Activated CD4-positive, alpha-beta T cell treated with anti-CD3 and anti-CD28 coated beads, Interleukin-2, amount 50 U/mL, for 1 hour (primary cell): Measurements from ENCODE around the gene KCNG2.

Experiments used
- DNase-seq: peaks from one replicate; pipeline ENCODE4 v3.0.0-alpha.2; 2020

KCNG2 gene

GRCh38 chr18:79889569-79889968 lies 91.8 kb downstream of the KCNG2 start:
- DNase-seq: no peak

- DNase-seq: no peak
Measured at GRCh38 chr18:79890674-79891073, 92.9 kb downstream of the KCNG2 start.

- no peak for DNase-seq
Measured at GRCh38 chr18:79896738-79897137, 99.0 kb downstream of the KCNG2 start.

- no peak for DNase-seq
Measured at GRCh38 chr18:79897940-79898625, 100.3 kb downstream of the KCNG2 start.

DNA sequence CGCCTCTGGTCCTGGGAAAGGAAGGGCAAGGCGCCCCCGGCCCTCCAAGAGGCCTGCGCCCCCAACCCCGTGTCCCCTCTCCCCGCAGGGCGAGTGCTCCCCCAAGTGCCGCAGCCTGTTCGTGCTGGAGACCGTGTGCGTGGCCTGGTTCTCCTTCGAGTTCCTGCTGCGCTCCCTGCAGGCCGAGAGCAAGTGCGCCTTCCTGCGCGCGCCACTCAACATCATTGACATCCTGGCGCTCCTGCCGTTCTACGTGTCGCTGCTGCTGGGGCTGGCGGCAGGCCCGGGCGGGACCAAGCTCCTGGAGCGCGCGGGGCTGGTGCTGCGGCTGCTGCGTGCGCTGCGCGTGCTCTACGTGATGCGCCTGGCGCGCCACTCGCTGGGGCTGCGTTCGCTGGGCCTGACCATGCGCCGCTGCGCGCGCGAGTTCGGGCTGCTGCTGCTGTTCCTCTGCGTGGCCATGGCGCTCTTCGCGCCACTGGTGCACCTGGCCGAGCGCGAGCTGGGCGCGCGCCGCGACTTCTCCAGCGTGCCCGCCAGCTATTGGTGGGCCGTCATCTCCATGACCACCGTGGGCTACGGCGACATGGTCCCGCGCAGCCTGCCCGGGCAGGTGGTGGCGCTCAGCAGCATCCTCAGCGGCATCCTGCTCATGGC lies 101.3 kb downstream of the KCNG2 start:
- no peak for DNase-seq

GRCh38 chr18:79899609-79900445 lies 102.1 kb downstream of the KCNG2 start:
- no peak for DNase-seq

DNA sequence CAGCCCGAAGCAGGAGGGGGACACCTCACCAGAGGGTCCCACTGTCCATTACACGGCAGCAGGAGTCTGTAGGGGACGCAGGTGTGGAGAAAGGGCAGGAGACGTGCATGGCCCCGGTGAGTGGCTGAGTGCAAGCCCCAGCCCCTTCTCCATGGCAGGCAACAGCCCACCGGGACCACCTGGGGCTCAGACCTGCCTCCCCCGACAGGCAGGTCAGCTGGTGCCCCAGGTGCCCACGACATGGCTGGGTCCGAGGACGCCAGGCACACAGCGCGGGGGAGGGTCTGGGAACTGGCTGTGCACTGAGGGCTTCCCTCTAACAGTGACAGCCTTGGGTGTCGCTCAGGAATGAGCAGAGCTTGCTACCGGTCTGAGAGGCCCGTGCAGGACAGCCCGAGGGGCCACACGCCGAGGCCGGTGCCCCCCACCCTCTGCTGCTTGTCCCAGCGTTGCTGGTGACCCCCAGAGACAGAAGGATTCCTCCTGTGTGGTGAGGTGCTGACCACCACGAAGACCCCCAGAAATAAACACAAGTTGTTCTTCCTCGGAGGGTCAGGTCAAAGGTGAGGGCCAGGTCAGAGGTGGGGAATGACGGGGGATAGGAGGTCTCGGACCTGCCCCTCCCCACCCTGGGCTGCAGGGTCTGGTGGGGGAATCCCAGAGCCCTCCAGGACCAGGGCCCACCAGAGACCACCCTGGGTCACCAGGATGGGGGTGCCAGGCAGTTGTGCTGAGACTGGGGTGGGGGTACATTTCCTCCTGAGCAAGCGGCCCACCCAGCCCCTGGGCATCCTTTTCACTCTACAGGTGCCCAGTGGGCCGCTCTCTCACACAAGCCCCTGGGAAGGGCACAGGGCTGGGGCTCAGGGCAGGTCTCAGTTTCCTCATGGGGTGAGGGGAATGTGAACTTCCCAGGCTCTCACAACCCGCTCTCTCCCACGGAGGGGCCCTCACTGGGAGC lies 103.2 kb downstream of the KCNG2 start:
- no peak for DNase-seq

GRCh38 chr18:79901665-79902064 lies 103.9 kb downstream of the KCNG2 start:
- DNase-seq: no peak

GRCh38 chr18:79902075-79902474 lies 104.3 kb downstream of the KCNG2 start:
- no peak for DNase-seq

DNA sequence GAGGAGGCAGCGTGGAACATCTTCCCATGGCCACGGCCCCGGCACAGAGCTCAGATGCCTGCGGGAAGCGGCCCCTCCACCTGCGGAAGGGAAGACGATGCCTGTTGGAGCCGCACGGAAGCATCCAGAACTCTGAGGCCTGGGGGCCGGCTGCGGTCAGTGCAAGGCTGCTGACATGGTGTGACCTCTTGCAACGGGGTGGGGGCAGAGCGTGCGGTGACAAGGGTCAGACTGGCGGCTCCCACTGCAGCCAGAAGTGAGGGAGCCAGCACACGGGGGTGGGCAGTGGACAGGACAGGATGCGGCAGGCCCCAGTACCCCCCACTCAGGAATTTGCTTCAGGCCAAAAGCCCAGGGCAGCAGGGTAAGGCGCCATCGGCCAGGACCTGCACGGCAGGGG lies 104.9 kb downstream of the KCNG2 start:
- no peak for DNase-seq

- no peak for DNase-seq
Measured at GRCh38 chr18:79903071-79903635, 105.4 kb downstream of the KCNG2 start.

DNA sequence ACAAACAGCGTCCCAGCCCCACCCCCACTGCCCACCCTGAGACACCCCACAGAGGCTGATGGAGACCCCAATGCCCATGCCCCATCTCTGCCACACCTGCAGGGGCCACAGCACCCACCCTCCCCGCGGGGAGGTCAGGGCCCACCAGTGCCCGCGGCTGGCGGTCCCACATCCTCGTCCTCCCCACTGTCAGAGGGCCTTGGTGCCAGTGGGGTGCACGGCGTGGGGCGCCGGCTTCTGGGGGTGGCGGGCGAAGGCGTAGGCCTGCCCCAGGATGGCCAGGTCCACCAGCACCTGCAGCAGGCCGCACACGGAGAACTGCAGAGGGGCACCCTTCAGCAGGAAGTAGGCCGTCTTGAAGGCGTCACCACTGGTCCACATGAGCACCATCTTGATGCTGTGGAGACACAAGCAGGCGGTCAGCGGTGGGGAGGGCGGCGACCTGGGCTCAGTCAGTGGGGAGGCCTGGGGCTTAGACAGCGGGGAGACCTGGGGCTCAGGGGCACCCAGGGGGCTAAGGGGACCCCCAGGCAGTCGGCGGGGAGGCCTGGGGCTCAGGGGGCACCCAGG lies 106.1 kb downstream of the KCNG2 start:
- DNase-seq: no peak

- no peak for DNase-seq
Measured at GRCh38 chr18:79904357-79905147, 106.8 kb downstream of the KCNG2 start.

- DNase-seq: no peak
Measured at GRCh38 chr18:79905389-79905911, 107.7 kb downstream of the KCNG2 start.

GRCh38 chr18:79905993-79906392 lies 108.3 kb downstream of the KCNG2 start:
- DNase-seq: no peak

- DNase-seq: no peak
Measured at GRCh38 chr18:79906706-79907105, 109.0 kb downstream of the KCNG2 start.

GRCh38 chr18:79910563-79911343 lies 113.0 kb downstream of the KCNG2 start:
- DNase-seq: no peak

- no peak for DNase-seq
Measured at GRCh38 chr18:79911344-79912270, 113.9 kb downstream of the KCNG2 start.
